Astrocyte of the spinal cord (primary cell): Measurements from ENCODE around the gene ZNF334.

Experiments used
- DNase-seq: peaks from one replicate; pipeline ENCODE4 v3.0.0; 2011; ENCODE audit warnings: low read depth, low spot score
- H3K4me3 ChIP-seq: 2 replicates; pipeline ENCODE4 v1.5.1; 2011; ENCODE audit warnings: low read depth, mild to moderate bottlenecking, low read length, moderate library complexity
- in situ Hi-C: cut with HindIII; loops from 2 replicates; pipeline ENCODE4 v1.10.0; 2017; ENCODE audit warnings: low sequenced_read_pairs
- TF ChIP-seq, protein P1 (sequence below): IDR thresholded peaks from 2 replicates; pipeline ENCODE4 v1.5.1; 2012; ENCODE audit warnings: low read depth, mild to moderate bottlenecking, low read length, inconsistent platforms

The ZNF334 gene

DNA sequence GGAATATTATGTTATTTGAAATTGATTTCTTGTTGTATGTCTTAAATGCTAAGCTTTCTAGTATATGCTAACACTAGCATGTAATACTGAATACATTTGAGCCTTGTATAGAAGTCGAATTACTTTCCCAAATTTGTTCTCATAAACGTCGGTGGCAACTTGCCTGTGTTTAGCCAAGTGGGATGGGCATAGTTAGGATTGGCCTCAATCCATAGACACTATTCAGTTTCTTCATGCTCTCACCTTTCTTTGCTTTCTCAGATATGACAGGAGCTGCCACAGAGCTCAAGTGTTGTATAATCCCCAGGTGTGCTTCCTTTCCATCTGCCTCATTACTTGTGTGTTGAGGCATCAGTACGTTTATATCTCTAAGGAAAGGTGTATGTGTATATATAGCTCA lies 19.3 kb downstream of the ZNF334 start:
- in situ Hi-C loops, result no loop called here
- TF ChIP-seq, protein P1, sequence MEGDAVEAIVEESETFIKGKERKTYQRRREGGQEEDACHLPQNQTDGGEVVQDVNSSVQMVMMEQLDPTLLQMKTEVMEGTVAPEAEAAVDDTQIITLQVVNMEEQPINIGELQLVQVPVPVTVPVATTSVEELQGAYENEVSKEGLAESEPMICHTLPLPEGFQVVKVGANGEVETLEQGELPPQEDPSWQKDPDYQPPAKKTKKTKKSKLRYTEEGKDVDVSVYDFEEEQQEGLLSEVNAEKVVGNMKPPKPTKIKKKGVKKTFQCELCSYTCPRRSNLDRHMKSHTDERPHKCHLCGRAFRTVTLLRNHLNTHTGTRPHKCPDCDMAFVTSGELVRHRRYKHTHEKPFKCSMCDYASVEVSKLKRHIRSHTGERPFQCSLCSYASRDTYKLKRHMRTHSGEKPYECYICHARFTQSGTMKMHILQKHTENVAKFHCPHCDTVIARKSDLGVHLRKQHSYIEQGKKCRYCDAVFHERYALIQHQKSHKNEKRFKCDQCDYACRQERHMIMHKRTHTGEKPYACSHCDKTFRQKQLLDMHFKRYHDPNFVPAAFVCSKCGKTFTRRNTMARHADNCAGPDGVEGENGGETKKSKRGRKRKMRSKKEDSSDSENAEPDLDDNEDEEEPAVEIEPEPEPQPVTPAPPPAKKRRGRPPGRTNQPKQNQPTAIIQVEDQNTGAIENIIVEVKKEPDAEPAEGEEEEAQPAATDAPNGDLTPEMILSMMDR, result no peak
- H3K4me3 ChIP-seq, result no peak overlapping the region
- DNase-seq, result no peak

DNA sequence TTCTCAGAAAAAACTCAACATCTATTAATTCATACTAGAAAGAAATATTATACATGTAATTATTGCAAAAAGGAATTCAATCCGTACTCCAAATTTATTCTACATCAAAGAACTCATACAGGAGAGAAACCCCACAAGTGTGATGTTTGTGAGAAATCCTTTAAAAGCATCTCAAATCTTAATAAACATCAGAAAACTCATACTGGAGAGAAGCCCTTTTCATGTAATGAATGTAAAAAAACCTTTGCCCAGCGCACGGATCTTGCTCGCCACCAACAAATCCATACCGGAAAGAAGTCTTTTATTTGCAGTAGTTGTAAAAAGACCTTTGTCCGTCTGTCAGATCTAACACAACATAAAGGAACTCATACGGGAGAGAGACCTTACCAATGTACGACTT lies 22.0 kb downstream of the ZNF334 start:
- in situ Hi-C loops, result no loop called here
- H3K4me3 ChIP-seq, result no peak overlapping the region
- no peak for DNase-seq
- TF ChIP-seq, protein P1, result no peak

DNA sequence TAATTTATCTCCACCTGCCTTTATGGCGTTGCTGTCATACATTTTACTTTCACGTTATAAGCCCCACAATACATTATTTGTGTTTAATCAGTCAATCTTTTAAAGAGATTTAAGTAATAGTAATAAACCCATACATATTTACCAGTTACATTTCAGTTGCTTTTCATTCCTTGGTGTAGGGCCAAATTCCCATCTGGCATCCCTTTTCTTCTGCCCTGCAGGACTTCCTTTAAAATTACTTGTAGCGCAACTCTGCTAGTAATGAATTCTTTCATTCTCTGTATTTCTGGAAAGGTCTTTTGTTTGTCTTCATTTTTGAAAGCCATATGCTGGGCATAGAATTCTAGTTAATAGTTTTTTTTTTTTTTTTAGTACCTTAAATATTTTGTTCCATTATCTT lies 24.9 kb downstream of the ZNF334 start:
- TF ChIP-seq, protein P1, result no peak
- in situ Hi-C loops, result no loop called here
- H3K4me3 ChIP-seq, result no peak overlapping the region
- DNase-seq, result no peak

DNA sequence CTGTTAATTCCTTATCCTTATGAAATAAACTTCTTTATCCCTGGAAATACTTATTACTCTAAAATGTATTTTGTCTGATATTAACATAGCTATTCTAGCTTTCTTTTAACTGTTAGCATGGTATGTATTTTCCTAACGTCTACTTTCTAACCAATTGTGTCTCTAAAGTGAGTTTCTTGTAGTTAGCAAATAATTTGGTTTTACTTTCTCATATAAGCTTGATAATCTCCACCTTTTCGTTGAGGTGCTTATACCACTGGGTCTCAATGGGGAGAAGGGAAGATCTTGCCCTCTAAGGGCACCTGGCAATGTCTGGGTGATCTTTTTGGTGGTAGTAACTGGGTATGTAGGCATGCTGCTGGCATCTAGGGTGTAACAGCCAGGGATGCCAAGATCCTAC lies 25.7 kb downstream of the ZNF334 start:
- TF ChIP-seq, protein P1, result no peak
- H3K4me3 ChIP-seq, result no peak overlapping the region
- in situ Hi-C loops, result no loop called here
- no peak for DNase-seq

DNA sequence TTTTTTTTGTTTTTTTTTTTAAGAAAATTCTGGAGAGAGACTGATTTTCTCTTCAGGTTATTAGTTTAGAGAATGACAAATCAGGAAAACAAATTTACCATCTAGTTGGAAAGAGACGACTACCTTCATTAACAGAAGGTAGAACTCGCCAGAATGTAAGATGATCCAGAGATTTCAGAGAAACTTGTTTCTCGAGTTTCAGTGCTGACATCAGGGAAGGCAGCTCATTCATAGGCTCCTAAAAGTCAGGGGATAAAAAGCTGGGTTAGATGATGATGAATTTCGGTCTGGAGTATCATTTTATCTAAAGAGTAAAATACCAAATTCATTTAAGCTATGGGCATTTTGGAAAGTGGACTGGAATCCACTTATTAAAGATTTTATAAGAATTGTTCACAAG lies 27.9 kb downstream of the ZNF334 start:
- no peak overlapping the region for H3K4me3 ChIP-seq
- TF ChIP-seq, protein P1, result no peak
- no peak for DNase-seq
- in situ Hi-C loops, result no loop called here

DNA sequence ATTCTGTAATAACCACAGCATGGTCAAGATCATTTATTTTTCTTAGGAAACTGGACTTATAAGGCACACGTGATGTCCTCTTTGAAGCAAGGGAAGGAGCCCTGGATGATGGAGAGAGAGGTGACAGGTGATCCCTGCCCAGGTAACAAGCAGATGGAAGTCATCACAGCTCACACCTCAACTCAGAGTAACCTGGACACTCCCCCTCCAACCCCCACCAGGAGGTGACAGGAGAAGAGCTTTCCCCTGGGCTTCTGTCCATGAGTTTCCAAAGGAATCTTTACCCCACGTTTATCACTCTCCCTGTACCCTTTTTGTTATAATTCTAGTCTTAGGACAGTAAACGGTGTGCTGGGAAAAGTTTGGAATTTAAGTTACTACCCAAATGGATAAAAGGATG lies 28.4 kb downstream of the ZNF334 start:
- H3K4me3 ChIP-seq, result no peak overlapping the region
- no peak for DNase-seq
- TF ChIP-seq, protein P1, result no peak
- in situ Hi-C loops, result no loop called here

DNA sequence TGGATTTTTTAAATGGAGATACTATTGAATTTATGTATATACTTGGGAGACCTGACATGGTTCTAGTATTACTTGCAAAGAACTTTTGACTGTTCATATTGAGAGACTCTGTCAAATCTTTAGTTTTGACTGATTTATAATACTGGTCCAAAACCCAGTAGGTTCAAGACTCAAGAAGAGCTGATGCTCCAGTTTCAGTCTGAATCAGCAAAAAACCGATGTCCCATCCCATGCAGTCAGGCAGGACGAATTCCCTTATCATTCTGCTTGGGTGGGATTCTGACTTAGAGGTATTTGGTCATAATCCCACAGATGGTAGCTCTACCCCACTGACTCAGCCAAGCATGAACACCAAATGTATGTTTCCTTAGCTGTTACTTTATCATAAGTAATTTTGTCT lies 29.5 kb downstream of the ZNF334 start:
- no peak overlapping the region for H3K4me3 ChIP-seq
- in situ Hi-C loops, result no loop called here
- TF ChIP-seq, protein P1, result no peak
- DNase-seq, result no peak
